Measurements from ENCODE around the gene EGR2.

- TF ChIP-seq, protein P1, sequence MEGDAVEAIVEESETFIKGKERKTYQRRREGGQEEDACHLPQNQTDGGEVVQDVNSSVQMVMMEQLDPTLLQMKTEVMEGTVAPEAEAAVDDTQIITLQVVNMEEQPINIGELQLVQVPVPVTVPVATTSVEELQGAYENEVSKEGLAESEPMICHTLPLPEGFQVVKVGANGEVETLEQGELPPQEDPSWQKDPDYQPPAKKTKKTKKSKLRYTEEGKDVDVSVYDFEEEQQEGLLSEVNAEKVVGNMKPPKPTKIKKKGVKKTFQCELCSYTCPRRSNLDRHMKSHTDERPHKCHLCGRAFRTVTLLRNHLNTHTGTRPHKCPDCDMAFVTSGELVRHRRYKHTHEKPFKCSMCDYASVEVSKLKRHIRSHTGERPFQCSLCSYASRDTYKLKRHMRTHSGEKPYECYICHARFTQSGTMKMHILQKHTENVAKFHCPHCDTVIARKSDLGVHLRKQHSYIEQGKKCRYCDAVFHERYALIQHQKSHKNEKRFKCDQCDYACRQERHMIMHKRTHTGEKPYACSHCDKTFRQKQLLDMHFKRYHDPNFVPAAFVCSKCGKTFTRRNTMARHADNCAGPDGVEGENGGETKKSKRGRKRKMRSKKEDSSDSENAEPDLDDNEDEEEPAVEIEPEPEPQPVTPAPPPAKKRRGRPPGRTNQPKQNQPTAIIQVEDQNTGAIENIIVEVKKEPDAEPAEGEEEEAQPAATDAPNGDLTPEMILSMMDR (IDR thresholded peaks at IDR 0.05), result no peak
- TF ChIP-seq POLR2A (IDR thresholded peaks at IDR 0.05), result no peak
Measured at GRCh38 chr10:62862447-62862846, 46.3 kb upstream of the EGR2 start.

Data from testis (tissue), 2 donors.